Mucosa of descending colon (tissue), 3 donors: ENCODE measurements around the gene CDK8. TPM values are rescaled to one million over a fixed set of nuclear protein-coding genes. Genes with fewer than 3 reads are reported as not detected.

Source experiments
- ATAC-seq: fragments of 200-7000 bp; cut with Tn5 transposase; one replicate; pipeline ENCODE4 v1.9.1; 2020; ENCODE audit warnings: mild to moderate bottlenecking, moderate library complexity
- DNase-seq, 3 donors: peaks; one replicate each; pipeline ENCODE4 v3.0.0-alpha.2; 2020
- H3K36me3 ChIP-seq: fragments of 200-600 bp; one replicate; pipeline ENCODE4 v1.8.0; 2021; ENCODE audit warnings: low read depth, mild to moderate bottlenecking
- H3K4me1 ChIP-seq: fragments of 200-600 bp; one replicate; pipeline ENCODE4 v1.8.0; 2021; ENCODE audit warnings: low read depth, mild to moderate bottlenecking
- H3K4me3 ChIP-seq: fragments of 200-600 bp; one replicate; pipeline ENCODE4 v1.8.0; 2021; ENCODE audit warnings: mild to moderate bottlenecking
- H3K9me3 ChIP-seq: fragments of 200-600 bp; one replicate; pipeline ENCODE4 v1.8.0; 2021; ENCODE audit warnings: mild to moderate bottlenecking
- intact Hi-C, 2 donors: fragments of 100-400 bp; cut with DNase I in 1 of 2; cut with micrococcal nuclease in 1 of 2; formaldehyde crosslinking; loops; one replicate each; pipeline versions ENCODE4 v1.11.0 to v1.11.1; 2022; cut with DNase I, micrococcal nuclease
- total RNA-seq, 3 donors: library from RNA; stranded (reverse); fragmentation: NEBNext Ultra II Directional in 2 of 3; extraction: Animal tissue kit (Norgen Biotek cat#: 25700) in 2 of 3; gene quantifications; one replicate each; pipeline versions ENCODE4 v1.2.1 to v1.2.4, GENCODE V29; 2021 to 2023
- TF ChIP-seq, protein P1 (sequence below): fragments of 200-600 bp; IDR thresholded peaks from one replicate; pipeline ENCODE4 v1.8.0; 2022; ENCODE audit warnings: antibody characterized with exemption, mild to moderate bottlenecking
- donor health status: DM: no; HTN: no; CAD: no; lungs with moderate emphysema.
- donor health status: DM: no; HTN: no; CAD: no.
- donor health status: DM: no; HTN: yes; CAD: no.

Gene CDK8
- total RNA-seq, 3 donors from 2014 or later = 20.4 to 45.1 (median 20.4) TPM

DNA sequence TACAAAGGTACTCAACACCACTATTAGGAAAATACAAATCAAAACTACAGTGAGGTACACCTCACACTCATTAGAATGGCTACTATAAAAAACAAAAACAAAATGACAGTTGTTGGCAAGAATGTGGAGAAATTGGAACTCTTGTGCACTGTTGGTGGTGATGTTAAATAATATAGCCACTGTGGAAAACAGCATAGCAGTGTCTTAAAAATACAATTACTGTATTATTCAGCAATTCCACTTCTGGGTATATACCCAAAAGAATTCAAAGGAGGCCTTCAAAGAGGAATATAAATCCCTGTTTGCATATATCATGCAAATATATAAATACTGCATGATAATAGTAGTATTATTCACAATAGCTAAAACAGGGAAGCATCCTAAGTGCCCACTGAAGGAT, 66.8 kb downstream of the CDK8 start:
- DNase-seq (no peak), ATAC-seq (no peak)
- Histone ChIP-seq H3K9me3 (no peaks in the 10 kb centered on the region), H3K4me3 (no peak overlapping the region), H3K4me1 (peaks cover 4% of the 10 kb centered on the region), H3K36me3 (no peaks in the 10 kb centered on the region)
- TF ChIP-seq, protein P1, sequence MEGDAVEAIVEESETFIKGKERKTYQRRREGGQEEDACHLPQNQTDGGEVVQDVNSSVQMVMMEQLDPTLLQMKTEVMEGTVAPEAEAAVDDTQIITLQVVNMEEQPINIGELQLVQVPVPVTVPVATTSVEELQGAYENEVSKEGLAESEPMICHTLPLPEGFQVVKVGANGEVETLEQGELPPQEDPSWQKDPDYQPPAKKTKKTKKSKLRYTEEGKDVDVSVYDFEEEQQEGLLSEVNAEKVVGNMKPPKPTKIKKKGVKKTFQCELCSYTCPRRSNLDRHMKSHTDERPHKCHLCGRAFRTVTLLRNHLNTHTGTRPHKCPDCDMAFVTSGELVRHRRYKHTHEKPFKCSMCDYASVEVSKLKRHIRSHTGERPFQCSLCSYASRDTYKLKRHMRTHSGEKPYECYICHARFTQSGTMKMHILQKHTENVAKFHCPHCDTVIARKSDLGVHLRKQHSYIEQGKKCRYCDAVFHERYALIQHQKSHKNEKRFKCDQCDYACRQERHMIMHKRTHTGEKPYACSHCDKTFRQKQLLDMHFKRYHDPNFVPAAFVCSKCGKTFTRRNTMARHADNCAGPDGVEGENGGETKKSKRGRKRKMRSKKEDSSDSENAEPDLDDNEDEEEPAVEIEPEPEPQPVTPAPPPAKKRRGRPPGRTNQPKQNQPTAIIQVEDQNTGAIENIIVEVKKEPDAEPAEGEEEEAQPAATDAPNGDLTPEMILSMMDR = no peak
- intact Hi-C loops = no loop called here

DNA sequence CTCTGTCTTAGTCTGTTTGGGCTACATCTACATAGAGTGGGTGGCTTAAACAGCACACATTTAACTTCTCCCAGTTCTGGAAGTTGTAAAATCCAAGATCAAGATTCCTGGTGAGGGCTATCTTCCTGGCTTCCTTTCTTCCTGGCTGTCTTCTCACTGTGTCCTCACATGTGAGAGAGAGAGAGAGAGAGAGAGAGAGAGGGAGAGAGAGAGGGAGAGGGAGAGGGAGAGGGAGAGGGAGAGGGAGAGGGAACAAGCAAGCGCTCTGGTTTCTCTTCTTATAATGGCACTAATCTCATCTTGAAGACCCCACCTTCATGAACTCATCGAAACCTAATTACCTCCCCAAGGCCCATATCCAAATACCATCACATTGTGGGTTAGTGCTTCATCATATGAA, 69.2 kb downstream of the CDK8 start:
- Histone ChIP-seq H3K36me3 (no peaks in the 10 kb centered on the region), H3K9me3 (no peaks in the 10 kb centered on the region), H3K4me3 (no peak overlapping the region), H3K4me1 (peaks cover 12% of the 10 kb centered on the region)
- ATAC-seq (no peak), DNase-seq (no peak)
- intact Hi-C loops = no loop called here
- TF ChIP-seq, protein P1 = no peak

DNA sequence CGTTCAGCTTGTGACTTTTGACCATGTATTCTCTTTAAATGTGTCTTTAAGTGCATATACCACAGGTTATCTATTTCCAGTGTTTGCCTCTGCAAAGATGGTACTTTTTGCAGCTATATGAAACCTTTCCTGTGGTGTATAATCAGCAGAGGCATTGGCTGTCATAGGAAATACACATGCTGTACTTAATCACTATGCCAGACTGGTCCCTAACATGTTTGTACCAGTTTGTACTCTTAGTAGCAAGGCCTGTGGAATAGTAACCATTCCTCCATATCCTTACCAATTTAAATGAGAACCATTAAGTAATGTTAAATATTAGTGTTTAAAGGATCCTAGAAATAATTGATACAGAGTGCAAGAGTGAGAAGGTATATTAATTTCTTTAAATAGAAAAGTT, 69.8 kb downstream of the CDK8 start:
- Histone ChIP-seq H3K36me3 (no peaks in the 10 kb centered on the region), H3K4me3 (no peak overlapping the region), H3K4me1 (peaks cover 15% of the 10 kb centered on the region), H3K9me3 (no peaks in the 10 kb centered on the region)
- no peak for DNase-seq
- intact Hi-C loops = no loop called here
- TF ChIP-seq, protein P1 = no peak
- no peak for ATAC-seq

DNA sequence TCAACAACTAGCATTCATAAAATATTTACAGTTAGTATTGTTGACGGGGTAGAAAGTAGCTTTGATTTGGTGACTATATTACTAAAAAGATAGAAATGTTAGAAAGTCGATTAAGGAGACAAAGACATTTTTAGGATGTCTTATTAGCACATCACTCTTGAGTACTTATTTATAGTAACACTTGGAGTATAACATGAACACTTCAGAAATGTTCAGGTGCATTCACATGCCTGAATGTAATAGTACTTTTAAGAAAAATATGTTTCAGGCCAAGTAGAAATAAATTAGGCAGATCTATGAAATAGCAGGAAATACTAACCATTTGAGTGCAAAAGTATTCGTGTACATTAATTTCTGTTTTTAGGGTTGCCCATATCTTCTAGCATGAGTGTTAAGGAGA, 70.4 kb downstream of the CDK8 start:
- DNase-seq (no peak), ATAC-seq (no peak)
- Histone ChIP-seq H3K9me3 (no peaks in the 10 kb centered on the region), H3K4me1 (peaks cover 15% of the 10 kb centered on the region), H3K36me3 (no peaks in the 10 kb centered on the region), H3K4me3 (no peak overlapping the region)
- intact Hi-C loops = no loop called here
- TF ChIP-seq, protein P1 = no peak

DNA sequence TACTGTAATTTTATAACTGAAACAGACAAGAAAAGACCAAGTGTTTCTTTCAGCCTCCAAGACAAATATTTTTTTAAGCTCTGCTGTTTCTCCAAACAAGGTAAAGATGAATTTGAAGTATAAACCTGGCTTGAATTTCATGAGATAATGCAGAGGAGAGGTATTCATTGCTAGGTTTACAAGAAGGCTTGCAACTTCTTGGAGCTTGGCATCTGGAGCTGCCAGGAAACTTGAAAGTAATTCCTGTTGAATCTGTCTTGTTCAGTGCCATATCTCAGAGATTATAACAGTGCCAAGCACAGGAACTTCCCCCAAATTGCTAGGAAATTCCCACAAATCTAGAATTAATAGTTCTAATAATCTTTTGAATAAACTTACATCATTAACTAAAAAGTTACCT, 70.9 kb downstream of the CDK8 start:
- H3K4me1 ChIP-seq = peaks cover 15% of the 10 kb centered on the region

DNA sequence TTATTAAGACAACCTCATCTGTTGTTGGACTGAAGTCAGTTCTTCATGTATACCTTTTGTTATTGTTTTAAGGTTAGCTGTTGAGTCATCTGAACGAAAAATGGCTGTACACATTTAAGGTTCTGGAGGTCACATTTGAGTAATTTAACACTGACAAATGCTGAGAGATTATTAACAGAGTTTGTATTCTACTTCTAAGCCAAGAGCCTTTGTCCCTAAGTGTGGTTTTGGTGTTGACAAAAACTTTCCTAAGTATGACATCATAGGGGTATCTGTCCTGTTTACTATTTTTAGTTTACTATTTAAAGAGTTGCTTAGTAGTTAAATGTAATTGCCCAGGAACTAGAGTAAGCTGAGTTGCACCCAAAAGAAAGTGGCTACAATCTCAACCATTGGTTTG, 71.9 kb downstream of the CDK8 start:
- Histone ChIP-seq H3K36me3 (no peaks in the 10 kb centered on the region), H3K4me1 (peaks cover 15% of the 10 kb centered on the region), H3K4me3 (no peak overlapping the region), H3K9me3 (no peaks in the 10 kb centered on the region)
- TF ChIP-seq, protein P1 = no peak
- DNase-seq (no peak), ATAC-seq (no peak)
- intact Hi-C loops = no loop called here

More for the DNA sequence above, 70.9 kb downstream of the CDK8 start:
- TF ChIP-seq, protein P1 = no peak
- no peaks in the 10 kb centered on the region for H3K9me3 ChIP-seq
- H3K4me3 ChIP-seq = no peak overlapping the region
- intact Hi-C loops = no loop called here
- DNase-seq (no peak), ATAC-seq (no peak)
- no peaks in the 10 kb centered on the region for H3K36me3 ChIP-seq
